ENCODE data around the gene CCDC188.

CCDC188 gene

GRCh38 chr22:20147237-20147988 lies 3.4 kb downstream of the CCDC188 start:
- no peak for DNase-seq

DNA sequence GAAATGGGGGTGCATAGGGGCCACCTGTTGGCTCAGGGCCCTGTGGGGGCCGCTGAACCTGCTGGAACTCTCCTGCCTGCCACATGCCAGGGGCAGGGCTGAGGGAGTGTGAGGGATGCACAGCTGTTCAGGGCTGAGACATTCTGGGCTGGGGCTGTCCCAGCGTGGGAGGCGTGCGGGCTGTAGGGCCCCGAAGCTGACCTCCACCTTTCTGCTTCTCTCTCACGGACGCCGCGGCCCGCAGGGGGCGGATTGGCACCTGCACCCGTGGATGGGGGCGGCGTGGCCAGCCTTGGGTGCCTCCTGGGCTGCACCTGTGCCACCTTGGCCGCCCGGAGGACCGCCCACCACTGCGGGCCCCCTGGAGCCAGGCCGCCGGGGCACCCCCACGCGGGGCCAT lies 4.1 kb downstream of the CCDC188 start:
- DNase-seq = no peak

GRCh38 chr22:20145832-20146223 lies 5.0 kb downstream of the CCDC188 start:
- DNase-seq = no peak

GRCh38 chr22:20145206-20145831 lies 5.5 kb downstream of the CCDC188 start:
- DNase-seq = no peak

DNA sequence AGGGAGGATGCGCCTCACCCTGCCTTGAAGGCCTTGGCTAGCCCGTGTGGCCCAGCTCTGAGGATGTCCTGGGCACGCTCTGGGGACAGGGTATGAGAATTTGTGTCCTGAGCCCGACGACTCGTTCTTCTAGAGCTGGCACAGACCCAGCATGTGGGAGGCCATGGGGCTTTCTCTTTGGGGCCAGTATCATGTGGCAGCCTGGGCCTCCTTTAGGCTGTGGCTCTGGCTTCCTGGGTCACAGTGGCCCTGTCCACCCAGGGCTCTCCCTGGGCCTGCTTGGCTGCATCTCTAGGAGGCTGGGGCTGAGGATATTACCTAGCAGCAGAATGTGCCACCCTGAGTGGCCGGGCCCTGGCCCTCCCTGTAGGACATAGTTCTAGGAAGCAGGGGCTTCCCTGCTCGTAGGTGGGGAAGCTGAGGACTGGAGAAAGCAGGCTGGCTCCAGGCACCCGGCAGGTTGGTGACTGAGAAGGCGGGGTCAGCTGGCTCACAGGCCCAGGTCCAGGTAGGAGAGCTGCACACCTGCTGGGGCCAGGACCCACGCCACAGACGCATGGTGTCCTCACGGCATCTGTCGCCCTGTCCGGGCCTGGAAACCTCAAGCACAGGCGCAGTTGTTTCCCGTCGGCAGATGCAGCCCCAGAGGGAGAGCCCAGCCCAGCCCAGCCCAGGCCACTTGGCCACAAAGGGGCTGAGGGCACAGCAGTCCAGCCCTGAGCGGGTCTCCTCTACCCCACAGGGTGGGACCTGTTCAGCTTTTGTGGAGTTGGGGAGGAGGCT lies 6.8 kb downstream of the CCDC188 start:
- DNase-seq = no peak

DNA sequence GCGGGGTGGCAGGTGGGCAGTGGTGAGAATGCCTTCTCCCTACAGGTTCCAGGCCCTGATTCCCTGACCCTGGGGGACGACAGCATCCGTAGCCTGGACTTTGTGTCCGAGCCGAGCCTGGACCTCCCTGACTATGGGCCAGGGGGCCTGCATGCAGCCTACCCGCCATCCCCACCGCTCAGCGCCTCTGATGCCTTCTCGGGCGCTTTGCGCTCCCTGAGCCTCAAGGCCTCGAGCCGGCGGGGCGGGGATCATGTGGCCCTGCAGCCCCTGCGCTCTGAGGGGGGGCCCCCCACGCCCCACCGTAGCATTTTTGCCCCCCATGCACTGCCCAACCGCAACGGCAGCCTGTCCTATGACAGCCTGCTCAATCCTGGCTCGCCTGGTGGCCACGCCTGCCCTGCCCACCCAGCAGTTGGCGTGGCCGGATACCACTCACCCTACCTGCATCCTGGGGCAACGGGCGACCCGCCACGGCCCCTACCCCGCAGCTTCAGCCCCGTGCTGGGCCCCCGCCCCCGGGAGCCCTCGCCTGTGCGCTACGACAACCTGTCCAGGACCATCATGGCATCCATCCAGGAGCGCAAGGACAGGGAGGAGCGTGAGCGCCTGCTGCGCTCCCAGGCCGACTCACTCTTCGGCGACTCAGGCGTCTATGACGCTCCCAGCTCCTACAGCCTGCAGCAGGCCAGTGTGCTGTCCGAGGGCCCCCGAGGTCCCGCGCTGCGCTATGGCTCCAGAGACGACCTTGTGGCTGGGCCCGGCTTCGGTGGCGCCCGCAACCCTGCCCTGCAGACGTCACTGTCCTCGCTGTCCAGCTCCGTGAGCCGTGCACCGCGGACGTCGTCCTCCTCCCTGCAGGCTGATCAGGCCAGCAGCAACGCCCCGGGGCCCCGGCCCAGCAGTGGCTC lies 7.9 kb downstream of the CCDC188 start:
- no peak for DNase-seq

GRCh38 chr22:20141186-20142077 lies 9.4 kb downstream of the CCDC188 start:
- no peak for DNase-seq

DNA sequence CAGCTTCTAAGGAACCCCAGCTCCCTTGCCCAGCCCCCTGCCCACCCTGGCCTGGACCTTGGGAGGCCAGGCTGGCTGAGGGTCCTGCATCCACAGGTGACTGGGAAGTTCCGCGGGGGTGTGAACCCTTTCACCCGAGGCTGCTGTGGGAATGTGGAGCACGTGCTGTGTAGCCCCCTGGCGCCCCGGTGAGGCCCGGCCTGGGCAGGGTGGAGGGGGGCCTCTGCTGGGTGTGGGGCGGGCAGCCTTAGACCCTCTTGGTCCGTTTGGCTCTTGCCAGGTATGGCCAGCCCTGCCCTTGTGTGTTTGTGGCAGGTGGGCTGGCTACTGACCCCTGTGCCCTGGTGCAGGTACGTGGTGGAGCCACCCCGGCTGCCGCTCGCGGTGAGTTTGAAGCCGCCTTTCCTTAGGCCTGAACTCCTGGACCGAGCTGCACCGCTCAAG lies 10.3 kb downstream of the CCDC188 start:
- DNase-seq = no peak

DNA sequence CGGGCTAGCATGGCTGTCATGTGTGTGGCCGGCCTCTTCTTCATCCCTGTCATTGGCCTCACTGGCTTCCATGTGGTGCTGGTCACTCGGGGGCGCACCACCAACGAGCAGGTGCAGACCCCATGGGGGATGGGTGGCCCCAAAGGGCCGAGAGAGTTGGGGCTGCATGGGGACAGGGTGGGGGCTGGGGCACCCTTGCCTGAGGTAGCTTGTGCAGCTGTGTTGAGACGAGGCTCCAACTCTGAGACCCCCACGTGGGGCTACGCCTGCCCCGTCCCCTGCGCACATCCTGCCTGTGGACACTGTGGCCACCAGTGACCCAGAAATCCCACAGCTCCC lies 10.8 kb downstream of the CCDC188 start:
- no peak for DNase-seq

GRCh38 chr22:20139391-20140106 lies 11.3 kb downstream of the CCDC188 start:
- DNase-seq = no peak

- no peak for DNase-seq
These were observed 12.0 kb downstream of the CCDC188 start for GRCh38 chr22:20138868-20139267.

DNA sequence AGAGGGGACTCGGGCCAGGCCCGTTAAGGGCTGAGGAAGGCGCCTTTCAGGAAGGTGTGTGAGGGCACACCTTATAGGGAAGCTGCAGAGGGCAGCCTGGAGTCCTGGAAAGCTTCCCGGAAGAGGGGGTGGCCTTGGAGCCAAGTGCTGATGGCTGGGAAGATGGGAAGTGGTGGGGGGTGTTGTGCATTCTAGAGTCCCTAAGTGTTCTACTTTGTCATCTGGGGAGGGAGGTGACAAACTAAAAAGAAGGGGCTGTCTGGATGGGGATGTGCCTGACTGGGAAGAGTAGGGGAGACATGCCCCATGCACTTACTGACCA lies 12.5 kb downstream of the CCDC188 start:
- DNase-seq = no peak

DNA sequence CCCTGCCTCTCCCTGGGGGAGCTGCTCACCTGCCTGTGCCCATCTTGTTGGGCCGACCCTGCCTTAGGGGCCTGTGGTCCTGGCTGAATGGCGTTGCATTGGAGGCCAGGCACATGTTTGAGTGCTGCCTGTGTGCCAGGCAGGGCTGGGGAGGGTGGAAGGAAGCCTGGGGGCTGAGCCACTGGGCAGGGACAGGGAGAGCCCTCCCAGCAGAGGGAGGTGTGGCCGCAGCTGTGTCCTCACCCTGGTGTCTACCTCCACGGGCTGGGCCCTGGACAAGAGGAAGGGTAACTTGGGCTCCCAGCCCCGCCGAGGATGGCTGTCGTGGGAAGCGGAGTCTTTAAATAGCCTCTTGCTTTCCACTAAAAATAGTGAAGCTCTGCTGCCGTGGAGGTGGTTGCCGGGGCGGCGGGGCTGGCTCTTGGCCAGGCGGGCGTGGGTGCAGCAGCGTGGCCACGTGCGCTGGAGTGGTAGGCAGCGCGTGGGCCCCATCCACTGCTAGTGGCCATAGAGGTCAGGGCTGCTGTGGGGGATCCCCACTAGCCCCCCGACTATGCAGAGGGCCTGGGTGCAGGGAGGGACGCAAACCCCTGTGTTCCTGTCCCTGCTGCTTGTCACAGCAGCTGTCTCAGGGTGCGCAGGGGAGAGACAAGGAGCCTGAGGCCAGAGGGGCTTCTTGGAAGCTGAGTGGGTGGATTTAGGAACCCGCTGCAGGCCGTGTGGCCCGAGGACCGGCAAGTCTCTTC lies 13.0 kb downstream of the CCDC188 start:
- DNase-seq = no peak

- no peak for DNase-seq
These were observed 13.7 kb downstream of the CCDC188 start for GRCh38 chr22:20137113-20137512.

GRCh38 chr22:20136603-20136873 lies 14.3 kb downstream of the CCDC188 start:
- no peak for DNase-seq

GRCh38 chr22:20135806-20136602 lies 14.9 kb downstream of the CCDC188 start:
- DNase-seq = no peak

DNA sequence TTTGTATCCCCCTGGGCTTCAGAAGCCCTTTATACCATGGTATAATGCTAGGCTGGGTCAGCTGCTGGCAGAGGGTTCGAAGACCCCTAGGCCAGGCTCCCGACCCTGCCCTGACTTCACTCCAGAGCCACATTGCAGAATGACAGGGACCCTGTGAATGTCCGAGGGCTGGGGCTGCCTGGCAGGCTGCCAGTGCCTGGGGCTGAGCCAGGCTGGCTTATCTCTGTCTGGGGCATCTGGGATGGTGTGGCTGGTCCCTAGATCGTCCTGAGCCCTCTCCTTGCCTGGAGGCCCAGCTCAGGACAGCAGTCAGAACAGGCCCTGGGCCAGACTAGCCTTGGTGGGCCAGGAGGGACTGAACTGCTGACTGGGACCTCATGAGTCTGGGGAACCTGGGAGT lies 15.6 kb downstream of the CCDC188 start:
- no peak for DNase-seq

- no peak for DNase-seq
These were observed 16.8 kb downstream of the CCDC188 start for GRCh38 chr22:20133930-20134549.

GRCh38 chr22:20132686-20133246 lies 18.1 kb downstream of the CCDC188 start:
- no peak for DNase-seq
